LHCN-M2 (cell line): ENCODE results near the gene CSF3R. TPM values are rescaled to one million over a fixed set of nuclear protein-coding genes. Genes with fewer than 3 reads are reported as not detected.
"Not testable (repeated sequence)": the region's sequence is repeated elsewhere in the genome, so short reads cannot be mapped to it uniquely, and the experiment has no call there.

Source experiments
- DNase-seq: peaks from one replicate; pipeline ENCODE4 v3.0.0-alpha.2; 2012; ENCODE audit warnings: low read depth
- total RNA-seq: library from RNA; depleted of rRNA; stranded (reverse); fragments of >200 nt; gene quantifications from 2 replicates; pipeline ENCODE4 v1.2.3, GENCODE V29; 2014

Gene CSF3R
- total RNA-seq, 1 experiment from 2014 or later = not detected

DNA sequence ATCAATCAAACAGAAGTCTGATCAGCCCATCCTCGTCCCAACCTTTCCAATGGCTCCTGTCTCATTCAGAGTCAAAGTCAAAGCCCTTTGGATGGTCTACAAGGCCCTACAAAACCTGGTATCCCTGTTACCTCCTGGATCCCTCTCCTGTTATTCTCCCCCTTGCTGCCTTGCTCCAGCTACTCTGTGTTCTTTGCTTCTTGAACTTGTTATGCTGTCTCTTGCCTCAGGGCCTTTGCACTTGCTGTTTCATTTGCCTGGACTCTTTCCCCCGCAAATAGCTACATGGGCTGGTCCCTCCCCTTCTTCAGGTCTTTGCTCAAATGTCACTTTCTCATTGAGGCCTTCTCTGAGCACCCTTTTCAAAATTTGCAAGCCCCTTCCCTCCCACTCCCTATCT, 1.4 kb upstream of the CSF3R start:
- DNase-seq = no peak

GRCh38 chr1:36481771-36482723, 666 bp downstream of the CSF3R start:
- no peak for DNase-seq

DNA sequence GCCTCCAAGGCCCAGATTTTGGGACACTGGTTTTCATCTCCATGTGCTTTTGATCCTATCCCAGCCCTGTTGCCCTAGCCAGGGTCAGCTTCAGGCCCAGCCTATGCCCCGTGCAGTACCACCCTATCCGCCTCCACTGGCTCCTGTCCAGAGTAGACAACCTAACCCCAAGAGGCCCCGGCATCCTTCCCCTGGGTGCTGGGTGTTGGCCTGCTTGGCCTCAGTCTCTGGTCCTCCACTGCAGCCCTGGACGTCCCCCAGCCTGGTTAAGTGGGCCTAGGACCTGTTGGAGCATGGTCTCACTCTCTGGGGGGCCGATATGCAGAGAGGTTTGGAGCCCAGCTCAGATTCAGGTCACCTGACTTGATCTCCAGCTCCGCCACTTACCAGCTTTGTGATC, 1.6 kb downstream of the CSF3R start:
- DNase-seq = no peak

DNA sequence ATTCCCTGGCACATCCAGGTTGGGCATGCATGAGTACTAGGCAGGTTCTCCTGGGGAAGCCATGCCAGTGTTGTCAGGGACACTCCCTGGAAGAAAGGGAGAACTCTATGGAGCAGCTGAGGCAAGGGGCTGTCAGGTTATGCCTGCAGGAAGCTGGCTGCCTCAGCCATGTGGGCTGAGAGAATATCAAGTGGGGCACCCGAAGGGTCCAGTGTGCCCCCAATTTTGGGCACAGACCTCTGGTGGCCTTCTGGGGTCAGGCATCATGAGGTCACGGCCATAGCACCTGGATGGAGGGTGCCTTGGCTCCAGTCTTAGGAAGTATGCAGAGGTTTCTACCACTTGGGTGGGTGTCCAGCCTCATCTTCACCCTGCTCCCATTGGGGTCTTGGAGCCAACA, 2.6 kb downstream of the CSF3R start:
- no peak for DNase-seq

DNA sequence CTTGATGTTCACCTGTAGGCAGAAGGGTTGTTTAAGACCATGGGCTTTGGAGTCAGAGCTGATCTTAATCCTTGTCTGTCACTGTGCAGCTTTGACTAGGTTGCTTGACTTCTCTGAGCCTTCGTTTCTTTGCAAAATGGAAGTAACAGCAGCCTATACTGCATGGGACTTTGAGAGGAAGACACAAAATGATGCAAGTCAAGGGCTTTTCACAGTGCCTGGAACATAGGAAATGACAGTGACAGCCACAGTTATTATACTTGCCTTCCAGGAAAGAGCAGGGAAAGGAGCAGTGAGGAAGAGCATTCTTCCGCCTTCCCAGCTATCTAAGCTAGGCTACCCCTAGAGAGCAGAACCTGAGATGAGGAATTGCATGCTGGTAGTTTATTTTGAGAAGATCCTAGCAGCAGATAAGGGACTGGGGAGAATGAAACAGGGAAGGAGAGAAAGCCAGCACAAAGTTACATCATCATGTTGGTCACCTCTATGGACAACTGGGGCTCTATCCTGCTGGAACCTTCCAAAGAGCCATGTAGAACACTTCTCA, 3.1 kb downstream of the CSF3R start:
- no peak for DNase-seq

DNA sequence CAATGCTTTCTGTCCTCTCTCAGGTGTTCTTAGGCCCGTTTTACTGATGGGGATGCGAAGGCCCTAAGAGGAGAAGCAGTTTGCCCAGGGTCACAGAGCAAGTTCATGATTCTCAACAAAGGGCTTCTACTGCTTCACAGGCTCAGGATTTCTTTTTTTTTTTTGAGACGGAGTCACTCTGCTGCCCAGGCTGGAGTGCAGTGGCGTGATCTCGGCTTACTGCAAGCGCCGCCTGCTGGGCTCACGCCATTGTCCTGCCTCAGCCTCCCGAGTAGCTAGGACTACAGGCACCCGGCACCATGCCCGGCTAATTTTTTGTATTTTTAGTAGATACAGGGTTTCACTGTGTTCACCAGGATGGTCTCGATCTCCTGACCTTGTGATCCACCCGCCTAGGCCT, 5.1 kb downstream of the CSF3R start:
- not testable (repeated sequence) for DNase-seq

- no peak for DNase-seq
Observed at GRCh38 chr1:36476945-36477344, 5.8 kb downstream of the CSF3R start.

DNA sequence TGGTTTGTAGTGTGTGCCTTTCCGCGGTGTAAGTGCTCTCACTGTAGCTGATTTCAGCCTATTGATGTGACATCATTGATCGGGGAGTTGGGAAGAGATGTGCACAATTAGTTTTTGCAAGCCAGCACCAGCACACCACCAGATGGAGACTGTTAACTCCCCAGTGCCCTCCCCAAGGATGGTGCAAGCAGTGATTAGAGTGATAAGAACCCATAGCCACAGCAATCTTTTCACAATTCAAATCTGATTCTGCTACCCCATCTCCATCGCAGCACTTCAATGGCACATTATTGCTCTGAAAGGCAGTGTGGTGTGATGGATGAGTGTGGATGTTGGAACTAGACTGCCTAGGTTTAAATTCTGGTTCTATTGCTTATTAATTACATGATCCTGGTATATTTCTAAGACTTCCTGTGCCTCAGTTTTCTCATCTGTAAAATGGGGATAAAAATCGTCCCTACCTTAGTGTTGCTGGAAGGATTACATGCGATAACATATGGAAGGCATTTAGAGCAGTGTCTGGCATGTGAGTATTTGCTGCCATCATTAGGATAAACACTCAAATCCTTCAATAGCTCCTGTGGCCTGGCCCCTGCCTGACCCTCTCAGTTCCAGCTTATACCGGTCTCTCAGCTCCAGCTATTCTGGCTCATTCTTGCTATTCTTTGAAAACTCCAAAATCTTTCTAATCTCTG, 6.7 kb downstream of the CSF3R start:
- no peak for DNase-seq

GRCh38 chr1:36475341-36475740, 7.4 kb downstream of the CSF3R start:
- no peak for DNase-seq

- DNase-seq = no peak
Observed at GRCh38 chr1:36472656-36473055, 10.1 kb downstream of the CSF3R start.

GRCh38 chr1:36471830-36472641, 10.7 kb downstream of the CSF3R start:
- no peak for DNase-seq

DNA sequence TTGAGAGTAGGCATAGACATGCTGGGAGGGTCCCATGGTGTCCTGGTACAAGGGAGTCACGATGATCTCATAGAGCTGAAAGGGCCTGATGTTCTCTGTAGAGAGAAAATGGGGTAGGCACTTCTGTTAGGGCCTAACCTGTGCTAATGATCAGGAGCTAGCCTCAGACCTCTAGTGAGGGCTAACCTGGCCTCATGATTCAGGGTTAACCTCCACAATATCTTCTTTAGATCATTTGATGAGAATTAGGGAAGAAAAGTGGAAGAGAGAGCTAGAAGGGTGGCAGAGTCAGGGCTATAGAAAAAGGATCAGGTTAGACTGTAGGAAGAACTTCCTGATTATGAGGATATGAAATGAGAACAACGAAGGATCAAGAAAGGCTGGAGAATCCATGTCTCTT, 13.6 kb downstream of the CSF3R start:
- no peak for DNase-seq

- DNase-seq = no peak
Observed at GRCh38 chr1:36467700-36468455, 14.8 kb downstream of the CSF3R start.

GRCh38 chr1:36467027-36467410, 15.7 kb downstream of the CSF3R start:
- DNase-seq = no peak

- DNase-seq = no peak
Observed at GRCh38 chr1:36466370-36467026, 16.2 kb downstream of the CSF3R start.

DNA sequence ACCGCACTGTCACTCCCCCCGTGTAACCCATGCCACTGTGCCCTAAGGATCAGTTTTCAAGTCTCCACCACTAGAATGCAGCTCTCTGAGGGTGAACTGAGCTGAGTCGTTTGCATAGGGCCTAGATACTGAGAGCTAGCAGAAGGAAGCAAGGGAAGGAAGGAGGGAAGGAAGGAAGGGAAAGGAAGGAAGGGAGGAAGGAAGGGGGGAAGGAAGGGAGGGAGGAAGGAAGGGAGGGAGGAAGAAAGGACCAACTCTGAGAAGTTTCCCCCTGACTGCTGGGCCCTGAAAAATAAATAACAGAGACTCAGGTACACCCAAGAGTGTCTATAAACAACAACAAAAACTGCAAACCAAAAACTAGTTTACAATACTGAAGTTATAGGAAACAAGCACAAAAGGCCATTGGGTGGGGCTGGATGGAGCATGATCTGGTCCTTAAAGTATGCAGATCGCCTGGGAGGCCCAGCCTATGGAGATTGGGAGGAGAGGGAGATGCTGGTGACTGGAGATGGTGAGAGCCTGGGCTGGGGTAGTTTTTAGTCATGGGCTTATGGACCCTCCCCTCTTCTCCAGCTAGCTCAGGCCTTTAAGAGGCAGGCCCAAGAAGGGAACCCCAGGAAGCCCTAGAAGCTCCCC, 16.9 kb downstream of the CSF3R start:
- no peak for DNase-seq

DNA sequence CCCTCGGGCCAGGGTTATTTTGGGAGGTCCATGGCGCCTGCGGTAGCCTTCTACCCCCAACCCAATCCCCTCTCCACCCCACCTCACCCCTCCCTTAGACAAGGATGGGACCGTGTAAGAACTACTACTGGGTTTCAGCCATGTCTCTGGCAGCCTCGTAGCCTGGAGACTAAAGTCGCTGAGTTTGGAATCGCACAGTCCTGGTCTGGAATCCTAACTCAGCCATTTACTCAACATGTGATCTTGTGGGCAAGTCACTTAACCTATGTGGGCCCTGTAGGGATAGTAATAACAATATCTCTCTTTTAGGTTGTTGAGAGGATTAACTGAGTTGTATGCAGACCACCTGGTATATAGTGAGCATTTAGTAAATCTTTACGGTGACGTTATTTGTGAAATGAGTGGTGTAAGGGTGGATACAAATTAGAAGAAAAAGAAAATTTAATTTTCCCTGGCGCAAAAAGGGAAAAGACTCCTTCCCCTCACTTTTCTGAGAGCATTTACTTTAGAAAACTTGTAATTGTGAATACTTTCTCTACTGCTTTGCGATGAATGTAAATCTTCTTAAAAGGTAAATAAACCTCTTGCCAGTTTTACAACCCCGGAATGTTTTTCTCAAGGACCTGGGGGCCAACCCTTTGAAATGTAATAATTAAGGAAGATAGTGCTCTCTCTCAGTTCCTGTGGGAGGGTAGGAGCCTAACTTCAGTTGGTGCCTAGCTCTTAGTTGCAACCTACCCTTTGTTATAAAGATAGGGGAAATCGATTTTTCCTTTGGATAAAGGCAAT, 17.9 kb downstream of the CSF3R start:
- DNase-seq = no peak

DNA sequence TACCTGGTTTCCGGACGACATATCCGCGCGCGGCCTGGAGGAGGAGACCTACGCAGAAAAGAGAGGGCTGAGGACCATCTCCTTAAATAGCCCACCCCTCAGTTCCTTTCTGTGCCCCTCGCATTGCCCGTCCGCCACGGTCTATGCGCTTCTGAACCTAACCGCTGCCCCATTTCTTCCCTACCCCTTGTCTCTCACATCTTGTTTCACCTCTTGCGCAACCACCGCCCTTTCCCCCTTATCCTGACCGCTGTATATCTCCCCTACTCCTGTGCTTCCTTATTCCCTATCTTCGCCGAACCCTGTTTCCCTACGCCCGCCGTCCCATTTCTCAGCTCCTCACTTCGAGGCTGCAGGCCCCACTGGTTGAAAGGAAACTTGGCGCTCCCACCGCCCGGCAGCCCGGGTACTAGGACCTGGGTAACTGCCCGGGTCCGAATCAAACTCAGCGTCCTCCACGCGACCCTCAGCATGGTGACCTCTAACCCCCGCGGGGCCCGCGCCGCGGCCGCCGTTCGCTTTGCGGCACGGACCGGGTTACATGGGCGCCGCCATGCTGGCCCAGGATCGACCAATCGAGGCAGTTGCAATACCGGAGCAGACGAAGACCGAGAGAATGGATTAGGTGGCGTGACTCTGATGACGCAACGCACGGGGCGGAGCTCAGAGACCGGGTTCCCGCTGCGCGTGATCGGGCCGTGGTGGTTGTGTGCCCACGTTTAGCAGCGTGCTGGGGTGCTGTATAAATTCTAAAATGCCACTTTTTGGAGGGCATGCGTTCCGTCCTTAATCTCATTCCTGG, 18.7 kb downstream of the CSF3R start, which contains the start of gene MRPS15:
Gene MRPS15 (minus strand): TSS at position 582 of the 802 bp plus-strand sequence. CDS start 109 bp downstream, at position 473.
- DNase-seq = peak; percentile 94
